AG04450 (cell line): ENCODE data around the gene COL23A1. TPM values are rescaled to one million over a fixed set of nuclear protein-coding genes. Genes with fewer than 3 reads are reported as not detected.
A peak's percentile ranks its signal among the peaks of the same experiment; 100 is the strongest.

ENCODE experiments used
- CTCF ChIA-PET: fragments of 300-600, 350-600 bp; formaldehyde crosslinking; extraction: SDS; loops from one replicate; lab custom pipeline; 2022; ENCODE audit warnings: antibody characterized with exemption, inconsistent platforms; lab: Charles Lee
- POLR2A ChIA-PET: fragments of 350-600 bp; formaldehyde crosslinking; extraction: SDS; loops from one replicate; lab custom pipeline; 2021; ENCODE audit warnings: antibody characterized with exemption, inconsistent platforms; lab: Yijun Ruan, JAX
- DNase-seq: peaks from one replicate; pipeline ENCODE4 v3.0.0-alpha.2; 2011; ENCODE audit warnings: low read depth, low spot score
- H3K27ac ChIP-seq: one replicate; pipeline ENCODE4 v1.5.1; 2012; ENCODE audit warnings: low read depth, low read length, control low read depth
- H3K27me3 ChIP-seq: one replicate; pipeline ENCODE4 v1.6.0; 2012; ENCODE audit warnings: low read length; ENCODE audit not compliant: control insufficient read depth, insufficient read depth
- H3K4me3 ChIP-seq: 2 replicates; pipeline ENCODE4 v1.5.1; 2011; ENCODE audit warnings: mild to moderate bottlenecking, low read depth, low read length, control low read depth
- H3K9me3 ChIP-seq: 2 replicates; pipeline ENCODE4 v1.5.1; 2012; ENCODE audit warnings: low read length; ENCODE audit not compliant: control insufficient read depth, insufficient read depth
- polyA plus RNA-seq: library from polyadenylated mRNA; depleted of rRNA; stranded (reverse); fragments of >200 nt; gene quantifications from 2 replicates; pipeline ENCODE4 v1.2.3, GENCODE V29; 2011
- TF ChIP-seq, protein P1 (sequence below): IDR thresholded peaks from 2 replicates; pipeline ENCODE4 v1.5.1; 2011; ENCODE audit warnings: low read depth, low read length, control low read depth, inconsistent platforms

COL23A1 gene
- polyA plus RNA-seq, 1 experiment = not detected

DNA sequence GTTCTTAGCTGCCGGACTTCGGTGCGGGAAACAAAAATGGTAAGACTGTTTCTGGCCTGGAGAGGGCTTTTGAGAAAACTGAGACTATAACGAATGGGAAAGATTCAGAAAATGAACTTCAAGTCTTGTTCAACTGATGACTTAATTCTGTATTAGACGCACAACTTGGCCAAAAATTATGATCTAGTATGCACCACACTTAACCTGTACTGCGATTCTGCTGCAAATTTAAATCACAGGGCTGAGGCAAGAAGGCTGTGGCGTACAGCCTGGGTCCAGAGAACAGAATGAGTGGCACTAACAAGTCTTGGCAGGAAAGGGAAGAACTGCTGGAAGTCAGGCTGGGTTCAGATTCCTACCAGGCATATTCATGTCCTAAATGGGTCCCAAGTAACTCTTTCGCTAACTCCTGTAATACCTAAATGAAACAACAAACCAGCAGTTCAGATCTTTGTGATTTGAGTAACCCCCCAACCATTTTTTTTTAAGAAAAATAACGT, 781 bp upstream of the COL23A1 start:
- H3K9me3 ChIP-seq = peaks cover 2% of the 10 kb centered on the region; the same call in 1 of the 2 replicates
- no peak overlapping the region for H3K27ac ChIP-seq
- DNase-seq = no peak
- ChIA-PET POLR2A (no interaction called here), CTCF (interaction anchor here (0.5 to 2.8 kb wide), 6 partner anchors 10 to 356 kb away, joined by 3 to 15 read pairs (median 6); no protein-coding TSS in a partner anchor)
- TF ChIP-seq, protein P1, sequence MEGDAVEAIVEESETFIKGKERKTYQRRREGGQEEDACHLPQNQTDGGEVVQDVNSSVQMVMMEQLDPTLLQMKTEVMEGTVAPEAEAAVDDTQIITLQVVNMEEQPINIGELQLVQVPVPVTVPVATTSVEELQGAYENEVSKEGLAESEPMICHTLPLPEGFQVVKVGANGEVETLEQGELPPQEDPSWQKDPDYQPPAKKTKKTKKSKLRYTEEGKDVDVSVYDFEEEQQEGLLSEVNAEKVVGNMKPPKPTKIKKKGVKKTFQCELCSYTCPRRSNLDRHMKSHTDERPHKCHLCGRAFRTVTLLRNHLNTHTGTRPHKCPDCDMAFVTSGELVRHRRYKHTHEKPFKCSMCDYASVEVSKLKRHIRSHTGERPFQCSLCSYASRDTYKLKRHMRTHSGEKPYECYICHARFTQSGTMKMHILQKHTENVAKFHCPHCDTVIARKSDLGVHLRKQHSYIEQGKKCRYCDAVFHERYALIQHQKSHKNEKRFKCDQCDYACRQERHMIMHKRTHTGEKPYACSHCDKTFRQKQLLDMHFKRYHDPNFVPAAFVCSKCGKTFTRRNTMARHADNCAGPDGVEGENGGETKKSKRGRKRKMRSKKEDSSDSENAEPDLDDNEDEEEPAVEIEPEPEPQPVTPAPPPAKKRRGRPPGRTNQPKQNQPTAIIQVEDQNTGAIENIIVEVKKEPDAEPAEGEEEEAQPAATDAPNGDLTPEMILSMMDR = no peak
- peaks cover 40% of the 10 kb centered on the region for H3K27me3 ChIP-seq
- H3K4me3 ChIP-seq = no peak overlapping the region

GRCh38 chr5:178589180-178590140, 733 bp downstream of the COL23A1 start:
- DNase-seq = no peak
- Histone ChIP-seq H3K27me3 (peaks cover 40% of the 10 kb centered on the region), H3K4me3 (peak overlapping the region; percentile 46), H3K9me3 (peaks cover 13% of the 10 kb centered on the region), H3K27ac (no peak overlapping the region)
- ChIA-PET CTCF (interaction anchor here (1.2 to 2.8 kb wide), 5 partner anchors 12 to 354 kb away, joined by 4 to 15 read pairs (median 6); no protein-coding TSS in a partner anchor), POLR2A (interaction anchor here (0.5 to 0.6 kb wide), 2 partner anchors 11 to 129 kb away, joined by 3 read pairs; no protein-coding TSS in a partner anchor)
- TF ChIP-seq, protein P1 = no peak

DNA sequence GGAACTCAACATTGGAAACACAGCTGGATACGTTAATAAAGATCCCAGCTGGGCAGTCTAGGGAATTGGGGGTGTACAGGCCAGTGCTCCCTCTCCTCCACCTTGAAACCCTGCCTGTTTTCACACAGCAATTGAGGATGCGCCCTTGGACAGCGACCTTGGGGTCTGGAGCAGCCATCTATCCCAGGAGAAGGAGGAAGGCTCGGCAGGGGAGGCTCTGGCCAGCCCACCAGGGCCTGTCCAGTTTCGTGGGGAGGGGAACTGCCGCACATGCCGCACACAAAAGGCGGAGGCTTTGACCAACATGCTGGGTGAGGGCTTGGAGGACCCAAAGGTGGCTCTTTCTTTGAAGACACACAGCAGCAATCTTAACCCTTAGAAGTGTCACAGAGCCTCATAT, 1.4 kb downstream of the COL23A1 start:
- ChIA-PET POLR2A (no interaction called here), CTCF (interaction anchor here (2.8 kb wide), 1 partner anchor 34 kb away, joined by 15 read pairs; no protein-coding TSS in a partner anchor)
- Histone ChIP-seq H3K9me3 (peaks cover 13% of the 10 kb centered on the region), H3K27me3 (peaks cover 40% of the 10 kb centered on the region), H3K27ac (no peak overlapping the region), H3K4me3 (no peak overlapping the region)
- TF ChIP-seq, protein P1 = no peak
- DNase-seq = no peak

GRCh38 chr5:178587763-178588611, 2.2 kb downstream of the COL23A1 start:
- Histone ChIP-seq H3K27ac (no peak overlapping the region), H3K27me3 (peaks cover 40% of the 10 kb centered on the region), H3K4me3 (no peak overlapping the region), H3K9me3 (peaks cover 13% of the 10 kb centered on the region)
- CTCF ChIA-PET = interaction anchor here (2.6 kb wide), 1 partner anchor 353 kb away, joined by 6 read pairs; no protein-coding TSS in a partner anchor
- DNase-seq = no peak
- POLR2A ChIA-PET = no interaction called here
- TF ChIP-seq, protein P1 = no peak
